HepG2 (cell line): Measurements from ENCODE around the gene WNK4. TPM values are rescaled to one million over a fixed set of nuclear protein-coding genes. Genes with fewer than 3 reads are reported as not detected.

ENCODE experiments used
- ATAC-seq: fragments of 200-7000 bp; cut with Tn5 transposase; 3 replicates; pipeline ENCODE4 v1.9.1; 2020; ENCODE audit warnings: mild to moderate bottlenecking, moderate library complexity
- BruUV-seq: library from RNA; stranded (reverse); fragments of 400-500 nt; replicated peaks from 2 replicates; lab custom pipeline; 2021; lab: Mats Ljungman, UMichigan
- CTCF ChIA-PET: fragments of 300-600 bp; formaldehyde crosslinking; extraction: SDS; loops from one replicate; lab custom pipeline; 2021; ENCODE audit warnings: low total read pairs, inconsistent platforms, low intra/inter-chr PET ratio; lab: Yijun Ruan, JAX
- POLR2A ChIA-PET: fragments of 350-600 bp; sonication (Branson Sonifier 250); formaldehyde crosslinking; loops from one replicate; lab custom pipeline; 2020; ENCODE audit warnings: antibody characterized with exemption, inconsistent platforms; lab: Yijun Ruan, JAX
- DNase-seq: peaks from one replicate; pipeline ENCODE4 v3.0.0-alpha.2; 2015; ENCODE audit warnings: low spot score
- FAIRE-seq: peaks from 3 replicates; lab custom pipeline; 2011; peaks lifted over from hg19 to GRCh38; lab: Jason Lieb, UNC
- H2AFZ ChIP-seq: one replicate; pipeline ENCODE4 v1.6.1; 2011; ENCODE audit warnings: low read length, inconsistent platforms
- H3K27ac ChIP-seq: fragments of 300-600 bp; 3 replicates; pipeline ENCODE4 v1.8.0; 2011; ENCODE audit warnings: mixed run types, mild to moderate bottlenecking, mixed read lengths, low read length, inconsistent platforms; ENCODE audit not compliant: insufficient read depth; ENCODE audit errors: extremely low read length
- H3K27me3 ChIP-seq, 2 experiments: fragments of 200-600 bp in 1 of 2; 2 replicates in 1 of 2; 3 replicates in 1 of 2; pipeline versions ENCODE4 v1.6.0 to v1.8.0; 2011; ENCODE audit warnings: low read length in 2 of 2, mild to moderate bottlenecking in 2 of 2, moderate library complexity in 2 of 2, inconsistent platforms in 1 of 2; ENCODE audit not compliant: insufficient read depth in 2 of 2, control insufficient read depth in 1 of 2
- H3K36me3 ChIP-seq, 2 experiments: fragments of 200-600 bp in 1 of 2; replicated peaks in 1 of 2; 2 replicates in 1 of 2; 3 replicates in 1 of 2; pipeline versions ENCODE4 v1.5.1 to v1.8.0; 2011; ENCODE audit warnings: low read length in 2 of 2, inconsistent platforms in 1 of 2; ENCODE audit not compliant: insufficient read depth in 2 of 2, control insufficient read depth in 1 of 2
- H3K4me1 ChIP-seq: 2 replicates; pipeline ENCODE4 v1.5.1; 2012; ENCODE audit warnings: low read length, inconsistent platforms; ENCODE audit not compliant: insufficient read depth
- H3K4me2 ChIP-seq: 2 replicates; pipeline ENCODE4 v1.6.0; 2011; ENCODE audit warnings: low read depth, low read length, inconsistent platforms
- H3K4me3 ChIP-seq, 3 experiments: fragments of 200-600 bp in 1 of 3; sonication (generic), shearing (Covaris generic) in 1 of 3; replicated peaks in 1 of 3; 2 replicates each; pipeline ENCODE4 v1.5.1; 2011 to 2016; ENCODE audit warnings: low read length in 3 of 3, inconsistent platforms in 2 of 3, low read depth in 2 of 3, mild to moderate bottlenecking in 2 of 3, control low read depth in 1 of 3, mixed read lengths in 1 of 3; ENCODE audit not compliant: insufficient read depth in 1 of 3
- H3K79me2 ChIP-seq: one replicate; pipeline ENCODE4 v1.6.1; 2011; ENCODE audit warnings: low read length, inconsistent platforms; ENCODE audit not compliant: insufficient read depth
- H3K9ac ChIP-seq: 2 replicates; pipeline ENCODE4 v1.6.0; 2011; ENCODE audit warnings: mild to moderate bottlenecking, low read depth, low read length, inconsistent platforms; ENCODE audit not compliant: insufficient read depth
- H3K9me3 ChIP-seq: 2 replicates; pipeline ENCODE4 v1.5.1; 2012; ENCODE audit warnings: mild to moderate bottlenecking, low read length
- H4K20me1 ChIP-seq: 2 replicates; pipeline ENCODE4 v1.6.0; 2011; ENCODE audit warnings: inconsistent platforms, mild to moderate bottlenecking, low read length, moderate library complexity; ENCODE audit not compliant: insufficient read depth
- AGO2 ChIP-seq: fragments of 200-400 bp; formaldehyde crosslinking; optimal IDR thresholded peaks from 2 replicates; pipeline ENCODE3; 2017; ENCODE audit warnings: mild to moderate bottlenecking, low read depth, low read length, moderate library complexity
- HMG20A ChIP-seq: IDR thresholded peaks from 2 replicates; pipeline ENCODE4 v1.6.1; 2016; ENCODE audit warnings: borderline replicate concordance
- JUND ChIP-seq: sonication (generic); formaldehyde crosslinking; IDR thresholded peaks from 2 replicates; pipeline ENCODE4 v1.8.0; 2022; ENCODE audit warnings: mild to moderate bottlenecking, missing genetic modification reagents
- MAF1 ChIP-seq: sonication (generic); formaldehyde crosslinking; IDR thresholded peaks from 2 replicates; pipeline ENCODE4 v1.5.0; 2020; ENCODE audit warnings: missing genetic modification reagents, borderline replicate concordance
- MTERF4 ChIP-seq: sonication (generic); formaldehyde crosslinking; IDR thresholded peaks from 2 replicates; pipeline ENCODE4 v1.8.0; 2023; ENCODE audit warnings: mild to moderate bottlenecking, missing genetic modification reagents
- NFYB ChIP-seq: sonication (generic); formaldehyde crosslinking; IDR thresholded peaks from 2 replicates; pipeline ENCODE4 v1.4.0; 2020; ENCODE audit warnings: missing genetic modification reagents
- POLR2AphosphoS5 ChIP-seq: IDR thresholded peaks from 2 replicates; pipeline ENCODE4 v1.6.1; 2012; ENCODE audit warnings: low read depth, low read length
- POLR2G ChIP-seq: fragments of 200-400 bp; formaldehyde crosslinking; IDR thresholded peaks from 2 replicates; pipeline ENCODE4 v1.6.1; 2018; ENCODE audit warnings: mild to moderate bottlenecking, low read depth, low read length, moderate library complexity
- PPARG ChIP-seq: conservative IDR thresholded peaks from 2 replicates; pipeline ENCODE4 v1.6.1; 2016; ENCODE audit warnings: missing biosample characterization, missing genetic modification reagents
- SALL2 ChIP-seq: sonication (generic); formaldehyde crosslinking; IDR thresholded peaks from 2 replicates; pipeline ENCODE4 v1.8.1; 2023; ENCODE audit warnings: mild to moderate bottlenecking, missing genetic modification reagents, inconsistent platforms
- YEATS2 ChIP-seq: sonication (generic); formaldehyde crosslinking; IDR thresholded peaks from 2 replicates; pipeline ENCODE4 v1.4.0; 2020; ENCODE audit warnings: missing genetic modification reagents, borderline replicate concordance
- ZBTB8A ChIP-seq: sonication (generic); formaldehyde crosslinking; IDR thresholded peaks from 2 replicates; pipeline ENCODE4 v1.4.0; 2020; ENCODE audit warnings: mild to moderate bottlenecking, low read depth, missing genetic modification reagents, borderline replicate concordance
- ZNF124 ChIP-seq: sonication (generic); formaldehyde crosslinking; IDR thresholded peaks from 2 replicates; pipeline ENCODE4 v1.4.0; 2020; ENCODE audit warnings: missing genetic modification reagents
- ZNF138 ChIP-seq: sonication (generic); formaldehyde crosslinking; IDR thresholded peaks from 2 replicates; pipeline ENCODE4 v1.5.0; 2020; ENCODE audit warnings: mild to moderate bottlenecking, low read depth, missing genetic modification reagents
- ZNF501 ChIP-seq: sonication (generic); formaldehyde crosslinking; IDR thresholded peaks from 2 replicates; pipeline ENCODE4 v1.5.1; 2020; ENCODE audit warnings: mild to moderate bottlenecking, moderate library complexity, missing genetic modification reagents
- ZNF7 ChIP-seq: IDR thresholded peaks from 2 replicates; pipeline ENCODE4 v1.6.1; 2016; ENCODE audit warnings: missing biosample characterization, missing genetic modification reagents
- ZNF749 ChIP-seq: sonication (generic); formaldehyde crosslinking; IDR thresholded peaks from 2 replicates; pipeline ENCODE4 v1.8.0; 2022; ENCODE audit warnings: mild to moderate bottlenecking, missing genetic modification reagents, moderate library complexity, borderline replicate concordance
- WGBS: methylation state at CpG from one replicate; pipeline ENCODE4 v1.1.6; 2017; ENCODE audit warnings: low lambda C conversion rate; 5-methylcytosine and 5-hydroxymethylcytosine counted together
- in situ Hi-C: cut with HindIII; loops from 2 replicates; pipeline ENCODE4 v1.10.0; 2017; ENCODE audit warnings: low pct_unique_long_range_greater_than_20kb; ENCODE audit not compliant: extremely low pct_ligation_motif_present
- intact Hi-C: fragments of 100-400 bp; cut with micrococcal nuclease; formaldehyde crosslinking; loops from one replicate; pipeline ENCODE4 v1.10.0; 2022; ENCODE audit not compliant: unreplicated experiment
- polyA plus RNA-seq, 8 experiments: library from polyadenylated mRNA; depleted of rRNA in 3 of 8; stranded (reverse) in 7 of 8; unstranded in 1 of 8; fragments of >200 nt; fragmentation: Illumina TruSeq in 4 of 8; extraction: Trizol in 4 of 8; gene quantifications; 2 replicates each; pipeline versions ENCODE4 v1.2.1 to v1.2.3, GENCODE V29; 2011 to 2016; ENCODE audit warnings: low read depth in 4 of 8, missing spikeins in 1 of 8, mixed read lengths in 1 of 8; ENCODE audit not compliant: insufficient read depth in 1 of 8
- total RNA-seq, 5 experiments: library from RNA; depleted of rRNA; stranded (reverse); fragments of >200 nt; fragmentation: Illumina TruSeq; extraction: Trizol; gene quantifications; 2 replicates each; pipeline ENCODE4 v1.2.3, GENCODE V29; 2016; ENCODE audit warnings: low read depth in 1 of 5
- TF ChIP-seq, protein P1 (sequence below): sonication (generic); formaldehyde crosslinking; IDR thresholded peaks from 2 replicates; pipeline ENCODE4 v1.4.0; 2020; ENCODE audit warnings: mild to moderate bottlenecking, missing genetic modification reagents, borderline replicate concordance
- TF ChIP-seq, protein P2 (sequence below): sonication (generic); formaldehyde crosslinking; IDR thresholded peaks from 2 replicates; pipeline ENCODE4 v1.4.0; 2020; ENCODE audit warnings: missing genetic modification reagents

Gene WNK4
- total and polyA plus RNA-seq, 2 of the 13 experiments (the other 11 are each of a cell fraction or from before 2014, with no cell fraction given): 2.7 to 13.7 TPM

DNA sequence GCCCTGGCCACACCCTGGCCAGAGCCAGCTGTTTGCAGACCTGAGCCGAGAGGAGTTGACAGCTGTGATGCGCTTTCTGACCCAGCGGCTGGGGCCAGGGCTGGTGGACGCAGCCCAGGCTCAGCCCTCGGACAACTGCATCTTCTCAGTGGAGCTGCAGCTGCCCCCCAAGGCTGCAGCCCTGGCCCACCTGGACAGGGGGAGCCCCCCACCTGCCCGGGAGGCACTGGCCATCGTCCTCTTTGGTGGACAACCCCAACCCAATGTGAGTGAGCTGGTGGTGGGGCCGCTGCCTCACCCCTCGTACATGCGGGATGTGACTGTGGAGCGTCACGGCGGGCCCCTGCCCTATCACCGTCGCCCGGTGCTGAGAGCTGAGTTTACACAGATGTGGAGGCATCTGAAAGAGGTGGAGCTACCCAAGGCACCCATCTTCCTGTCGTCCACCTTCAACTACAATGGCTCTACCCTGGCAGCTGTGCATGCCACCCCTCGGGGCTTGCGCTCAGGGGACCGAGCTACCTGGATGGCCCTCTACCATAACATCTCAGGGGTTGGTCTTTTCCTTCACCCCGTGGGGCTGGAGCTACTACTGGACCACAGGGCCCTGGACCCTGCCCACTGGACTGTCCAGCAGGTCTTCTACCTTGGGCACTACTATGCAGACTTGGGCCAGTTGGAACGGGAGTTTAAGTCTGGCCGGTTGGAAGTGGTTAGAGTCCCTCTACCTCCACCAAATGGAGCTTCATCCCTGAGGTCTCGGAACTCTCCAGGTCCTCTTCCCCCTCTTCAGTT is 64.5 kb downstream of the WNK4 start:
- H3K4me3 ChIP-seq: no peak overlapping the region
- DNase-seq: no peak
- ChIA-PET POLR2A (interaction anchor here (1.1 to 5.0 kb wide), 8 partner anchors 10 to 154 kb away, joined by 4 to 39 read pairs (median 12); partner anchors contain the start of genes BECN1, PSME3 and RPL27), CTCF (interaction anchor here (2.6 to 3.6 kb wide), 2 partner anchors 84 to 92 kb away, joined by 32 to 68 read pairs; no protein-coding TSS in a partner anchor)
- ATAC-seq: no peak
- peaks cover 17% of the 10 kb centered on the region; the same call in 1 of the 2 replicates for H3K4me1 ChIP-seq
- no peaks in the 10 kb centered on the region for H3K79me2 ChIP-seq
- H3K9ac ChIP-seq: no peak overlapping the region
- H3K4me2 ChIP-seq: no peak overlapping the region
- no peak for FAIRE-seq
- BruUV-seq: no TSS peak
- peaks cover 34 to 54% of the 10 kb centered on the region in 2 experiments for H3K36me3 ChIP-seq
- intact Hi-C loops (loop anchor here (5.0 kb wide), 1 partner anchor 137 kb away; the partner anchor contains the start of genes PTGES3L and RUNDC1), in situ Hi-C loops (loop anchor here (5.0 to 10.0 kb wide), 2 partner anchors 82 to 140 kb away; partner anchors contain the start of genes PTGES3L and RUNDC1)
- no peaks in the 10 kb centered on the region for H3K9me3 ChIP-seq
- no peaks in the 10 kb centered on the region for H3K27me3 ChIP-seq
- H2AFZ ChIP-seq: no peak overlapping the region
- 98% methylated on average over 19 of the region's 24 CpGs for WGBS
- H4K20me1 ChIP-seq: no peaks in the 10 kb centered on the region
- H3K27ac ChIP-seq: no peak overlapping the region
- no peak for TF ChIP-seq MAF1 (CRISPR knock-in tag)
- TF ChIP-seq JUND (CRISPR knock-in tag): peak; percentile 12; the same call in 1 of the 2 replicates
- no peak for TF ChIP-seq ZBTB8A (CRISPR knock-in tag)
- TF ChIP-seq POLR2G: 0 out of 2 replicates have a peak, but pooled peaks have one; percentile 12
- TF ChIP-seq PPARG (CRISPR knock-in tag): no peak
- no peak for TF ChIP-seq MTERF4
- TF ChIP-seq, protein P1, sequence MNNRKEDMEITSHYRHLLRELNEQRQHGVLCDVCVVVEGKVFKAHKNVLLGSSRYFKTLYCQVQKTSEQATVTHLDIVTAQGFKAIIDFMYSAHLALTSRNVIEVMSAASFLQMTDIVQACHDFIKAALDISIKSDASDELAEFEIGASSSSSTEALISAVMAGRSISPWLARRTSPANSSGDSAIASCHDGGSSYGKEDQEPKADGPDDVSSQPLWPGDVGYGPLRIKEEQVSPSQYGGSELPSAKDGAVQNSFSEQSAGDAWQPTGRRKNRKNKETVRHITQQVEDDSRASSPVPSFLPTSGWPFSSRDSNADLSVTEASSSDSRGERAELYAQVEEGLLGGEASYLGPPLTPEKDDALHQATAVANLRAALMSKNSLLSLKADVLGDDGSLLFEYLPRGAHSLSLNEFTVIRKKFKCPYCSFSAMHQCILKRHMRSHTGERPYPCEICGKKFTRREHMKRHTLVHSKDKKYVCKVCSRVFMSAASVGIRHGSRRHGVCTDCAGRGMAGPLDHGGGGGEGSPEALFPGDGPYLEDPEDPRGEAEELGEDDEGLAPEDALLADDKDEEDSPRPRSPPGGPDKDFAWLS: no peak
- 0 out of 2 replicates have a peak, but pooled peaks have one; percentile 35 for TF ChIP-seq ZNF138
- TF ChIP-seq, protein P2, sequence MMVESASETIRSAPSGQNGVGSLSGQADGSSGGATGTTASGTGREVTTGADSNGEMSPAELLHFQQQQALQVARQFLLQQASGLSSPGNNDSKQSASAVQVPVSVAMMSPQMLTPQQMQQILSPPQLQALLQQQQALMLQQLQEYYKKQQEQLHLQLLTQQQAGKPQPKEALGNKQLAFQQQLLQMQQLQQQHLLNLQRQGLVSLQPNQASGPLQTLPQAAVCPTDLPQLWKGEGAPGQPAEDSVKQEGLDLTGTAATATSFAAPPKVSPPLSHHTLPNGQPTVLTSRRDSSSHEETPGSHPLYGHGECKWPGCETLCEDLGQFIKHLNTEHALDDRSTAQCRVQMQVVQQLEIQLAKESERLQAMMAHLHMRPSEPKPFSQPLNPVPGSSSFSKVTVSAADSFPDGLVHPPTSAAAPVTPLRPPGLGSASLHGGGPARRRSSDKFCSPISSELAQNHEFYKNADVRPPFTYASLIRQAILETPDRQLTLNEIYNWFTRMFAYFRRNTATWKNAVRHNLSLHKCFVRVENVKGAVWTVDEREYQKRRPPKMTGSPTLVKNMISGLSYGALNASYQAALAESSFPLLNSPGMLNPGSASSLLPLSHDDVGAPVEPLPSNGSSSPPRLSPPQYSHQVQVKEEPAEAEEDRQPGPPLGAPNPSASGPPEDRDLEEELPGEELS (CRISPR knock-in tag): no peak
- no peak for TF ChIP-seq ZNF501 (CRISPR knock-in tag)
- TF ChIP-seq AGO2: peak; percentile 94
- no peak for TF ChIP-seq ZNF124
- TF ChIP-seq ZNF749: no peak
- TF ChIP-seq POLR2AphosphoS5: 0 out of 2 replicates have a peak, but pooled peaks have one; percentile 11
- TF ChIP-seq SALL2: no peak
- TF ChIP-seq ZNF7 (CRISPR knock-in tag): no peak
- TF ChIP-seq HMG20A (CRISPR knock-in tag): no peak
- no peak for TF ChIP-seq NFYB (CRISPR knock-in tag)
- no peak for TF ChIP-seq YEATS2
